C4-2B (cell line): ENCODE data around the gene PLXDC1.
A peak's percentile ranks its signal among the peaks of the same experiment; 100 is the strongest.

ENCODE experiments used
- H3K27ac ChIP-seq: fragments of 450-650 bp; 2 replicates; pipeline ENCODE4 v1.5.1; 2017
- CTCF ChIP-seq: fragments of 450-650 bp; conservative IDR thresholded peaks from 2 replicates; pipeline ENCODE4 v1.5.1; 2017; ENCODE audit warnings: mild to moderate bottlenecking
- ZFX ChIP-seq: fragments of 450-650 bp; IDR thresholded peaks from 2 replicates; pipeline ENCODE4 v1.6.1; 2017

The PLXDC1 gene

GRCh38 chr17:39165178-39165840 lies 13.9 kb upstream of the PLXDC1 start:
- H3K27ac ChIP-seq, result no peak overlapping the region; the same call in 1 of the 2 replicates
- TF ChIP-seq ZFX, result no peak
- TF ChIP-seq CTCF, result no peak

GRCh38 chr17:39164675-39165143 lies 13.3 kb upstream of the PLXDC1 start:
- TF ChIP-seq ZFX, result no peak
- peak; percentile 94 for TF ChIP-seq CTCF
- no peak overlapping the region; the same call in 1 of the 2 replicates for H3K27ac ChIP-seq

- H3K27ac ChIP-seq, result no peak overlapping the region
- no peak for TF ChIP-seq CTCF
- TF ChIP-seq ZFX, result no peak
These were observed 10.5 kb upstream of the PLXDC1 start for GRCh38 chr17:39161962-39162361.

GRCh38 chr17:39158623-39159022 lies 7.2 kb upstream of the PLXDC1 start:
- no peak overlapping the region for H3K27ac ChIP-seq
- TF ChIP-seq CTCF, result no peak
- no peak for TF ChIP-seq ZFX

GRCh38 chr17:39156491-39156890 lies 5.1 kb upstream of the PLXDC1 start:
- no peak for TF ChIP-seq ZFX
- no peak for TF ChIP-seq CTCF
- H3K27ac ChIP-seq, result no peak overlapping the region

- TF ChIP-seq ZFX (no peak), CTCF (no peak)
- H3K27ac ChIP-seq, result no peak overlapping the region
These were observed 4.2 kb upstream of the PLXDC1 start for GRCh38 chr17:39155654-39156053.

- TF ChIP-seq CTCF, result no peak
- no peak for TF ChIP-seq ZFX
- H3K27ac ChIP-seq, result peak overlapping the region; percentile 67
These were observed 2.2 kb upstream of the PLXDC1 start for GRCh38 chr17:39153599-39154051.
